Hepatocyte (in vitro differentiated cells): ENCODE data around the gene DDX10. TPM values are rescaled to one million over a fixed set of nuclear protein-coding genes. Genes with fewer than 3 reads are reported as not detected.

Source experiments
- DNase-seq: peaks from one replicate; pipeline ENCODE4 v3.0.0-alpha.2; 2016; ENCODE audit warnings: low spot score
- H2AFZ ChIP-seq: fragments of 200-600 bp; sonication (generic); 2 replicates; pipeline ENCODE4 v1.6.0; 2016; ENCODE audit warnings: antibody characterized with exemption, mild to moderate bottlenecking
- H3K27ac ChIP-seq: fragments of 200-600 bp; sonication (generic); 2 replicates; pipeline ENCODE4 v1.5.1; 2016; ENCODE audit warnings: mild to moderate bottlenecking
- H3K27me3 ChIP-seq: fragments of 200-600 bp; sonication (generic); 2 replicates; pipeline ENCODE4 v1.6.1; 2016
- H3K36me3 ChIP-seq: fragments of 200-600 bp; sonication (generic); replicated peaks from 2 replicates; pipeline ENCODE4 v1.5.1; 2016; ENCODE audit warnings: low read depth; ENCODE audit not compliant: insufficient read depth
- H3K4me1 ChIP-seq: fragments of 200-600 bp; sonication (generic); 2 replicates; pipeline ENCODE4 v1.5.1; 2016; ENCODE audit warnings: mild to moderate bottlenecking, moderate library complexity; ENCODE audit not compliant: insufficient read depth
- H3K4me2 ChIP-seq: fragments of 200-600 bp; sonication (generic); 2 replicates; pipeline ENCODE4 v1.6.0; 2016
- H3K4me3 ChIP-seq: fragments of 200-600 bp; sonication (generic); 2 replicates; pipeline ENCODE4 v1.5.1; 2016; ENCODE audit warnings: mild to moderate bottlenecking
- H3K79me2 ChIP-seq: fragments of 200-600 bp; sonication (generic); 2 replicates; pipeline ENCODE4 v1.6.0; 2017; ENCODE audit warnings: mild to moderate bottlenecking
- H3K9me2 ChIP-seq: fragments of 200-600 bp; sonication (generic); replicated peaks from 2 replicates; pipeline ENCODE4 v1.6.0; 2017; ENCODE audit warnings: mild to moderate bottlenecking; ENCODE audit not compliant: insufficient read depth
- H3K9me3 ChIP-seq: fragments of 200-600 bp; sonication (generic); 2 replicates; pipeline ENCODE4 v1.5.1; 2016; ENCODE audit warnings: low read depth, mild to moderate bottlenecking
- H4K20me1 ChIP-seq: fragments of 200-600 bp; sonication (generic); 2 replicates; pipeline ENCODE4 v1.6.0; 2016; ENCODE audit warnings: mild to moderate bottlenecking; ENCODE audit not compliant: insufficient read depth, poor library complexity, severe bottlenecking
- CTCF ChIP-seq: fragments of 200-600 bp; sonication (generic); IDR thresholded peaks from 2 replicates; pipeline ENCODE4 v1.5.1; 2016; ENCODE audit warnings: antibody characterized with exemption, mild to moderate bottlenecking; ENCODE audit not compliant: poor library complexity
- EZH2 ChIP-seq: fragments of 200-600 bp; sonication (generic); IDR thresholded peaks from 2 replicates; pipeline ENCODE4 v1.6.1; 2016; ENCODE audit warnings: antibody characterized with exemption, mild to moderate bottlenecking, borderline replicate concordance
- EZH2phosphoT487 ChIP-seq: fragments of 200-600 bp; sonication (generic); IDR thresholded peaks from one replicate; pipeline ENCODE4 v1.6.1; 2018; ENCODE audit warnings: antibody characterized with exemption, mild to moderate bottlenecking, low read depth, moderate library complexity; ENCODE audit not compliant: unreplicated experiment, severe bottlenecking
- WGBS: methylation state at CpG from one replicate; pipeline ENCODE4 v1.1.6; 2016; ENCODE audit warnings: low lambda C conversion rate; ENCODE audit errors: missing lambda C conversion rate; 5-methylcytosine and 5-hydroxymethylcytosine counted together
- polyA plus RNA-seq: library from polyadenylated mRNA; unstranded; fragments of >200 nt; fragmentation: Nextera tagmentation; extraction: Ambion mirVana; gene quantifications from 2 replicates; pipeline ENCODE4 v1.2.1, GENCODE V29; 2016
- total RNA-seq: library from RNA; depleted of rRNA; stranded (reverse); fragments of >200 nt; gene quantifications from 2 replicates; pipeline ENCODE4 v1.2.3, GENCODE V29; 2014

DDX10 gene
- total and polyA plus RNA-seq, 2 experiments from 2014 or later, result 9.6 to 13.9 TPM

GRCh38 chr11:108666373-108666772, 1.5 kb downstream of the DDX10 start:
- peaks cover 58% of the 10 kb centered on the region for H3K79me2 ChIP-seq
- H3K9me3 ChIP-seq, result no peaks in the 10 kb centered on the region
- peak overlapping the region; percentile 88 for H3K4me2 ChIP-seq
- no peaks in the 10 kb centered on the region for H3K27me3 ChIP-seq
- WGBS, result 92% methylated on average over 7 of the region's 7 CpGs
- H3K4me1 ChIP-seq, result peaks cover 6% of the 10 kb centered on the region
- H3K36me3 ChIP-seq, result no peaks in the 10 kb centered on the region
- H3K9me2 ChIP-seq, result no peaks in the 10 kb centered on the region
- H3K4me3 ChIP-seq, result no peak overlapping the region
- H3K27ac ChIP-seq, result no peak overlapping the region
- no peak for DNase-seq
- no peaks in the 10 kb centered on the region for H4K20me1 ChIP-seq
- no peak for TF ChIP-seq EZH2phosphoT487
- TF ChIP-seq EZH2, result no peak
- TF ChIP-seq CTCF, result no peak
- H2AFZ ChIP-seq, result no peak overlapping the region

- no peak for DNase-seq
- TF ChIP-seq EZH2phosphoT487, result no peak
- no peak for TF ChIP-seq EZH2
- TF ChIP-seq CTCF, result no peak
Observed at GRCh38 chr11:108669286-108669685, 4.4 kb downstream of the DDX10 start.

GRCh38 chr11:108669711-108670110, 4.8 kb downstream of the DDX10 start:
- no peaks in the 10 kb centered on the region for H3K9me3 ChIP-seq
- no peak overlapping the region for H2AFZ ChIP-seq
- peak; percentile 41 for DNase-seq
- H4K20me1 ChIP-seq, result peaks cover 7% of the 10 kb centered on the region
- H3K27me3 ChIP-seq, result no peaks in the 10 kb centered on the region
- peak overlapping the region; percentile 24 for H3K4me2 ChIP-seq
- WGBS, result 91% methylated on average over 7 of the region's 7 CpGs
- H3K79me2 ChIP-seq, result peaks cover 68% of the 10 kb centered on the region
- TF ChIP-seq EZH2 (no peak), EZH2phosphoT487 (no peak), CTCF (no peak)
- no peak overlapping the region for H3K4me3 ChIP-seq
- H3K4me1 ChIP-seq, result peaks cover 18% of the 10 kb centered on the region
- H3K36me3 ChIP-seq, result no peaks in the 10 kb centered on the region
- H3K9me2 ChIP-seq, result no peaks in the 10 kb centered on the region
- H3K27ac ChIP-seq, result peak overlapping the region; percentile 52

More at GRCh38 chr11:108669286-108669685, 4.4 kb downstream of the DDX10 start:
- peaks cover 18% of the 10 kb centered on the region for H3K4me1 ChIP-seq
- H3K27me3 ChIP-seq, result no peaks in the 10 kb centered on the region
- H4K20me1 ChIP-seq, result peaks cover 7% of the 10 kb centered on the region
- peak overlapping the region; percentile 31 for H3K27ac ChIP-seq
- H3K9me2 ChIP-seq, result no peaks in the 10 kb centered on the region
- no peaks in the 10 kb centered on the region for H3K9me3 ChIP-seq
- peaks cover 68% of the 10 kb centered on the region for H3K79me2 ChIP-seq
- no peak overlapping the region for H3K4me2 ChIP-seq
- no peak overlapping the region for H2AFZ ChIP-seq
- no peak overlapping the region for H3K4me3 ChIP-seq
- WGBS, result 92% methylated on average over 2 of the region's 2 CpGs
- H3K36me3 ChIP-seq, result no peaks in the 10 kb centered on the region

- peaks cover 18% of the 10 kb centered on the region for H3K4me1 ChIP-seq
Observed at GRCh38 chr11:108670451-108670850, 5.6 kb downstream of the DDX10 start.

More at GRCh38 chr11:108670451-108670850, 5.6 kb downstream of the DDX10 start:
- H4K20me1 ChIP-seq, result peaks cover 7% of the 10 kb centered on the region
- peak overlapping the region; percentile 24 for H3K4me2 ChIP-seq
- no peaks in the 10 kb centered on the region for H3K9me2 ChIP-seq
- no peak for DNase-seq
- TF ChIP-seq EZH2 (no peak), CTCF (no peak), EZH2phosphoT487 (no peak)
- H3K27me3 ChIP-seq, result no peaks in the 10 kb centered on the region
- WGBS, result 95% methylated on average over 4 of the region's 4 CpGs
- no peak overlapping the region for H2AFZ ChIP-seq
- no peak overlapping the region for H3K4me3 ChIP-seq
- H3K27ac ChIP-seq, result peak overlapping the region; percentile 52
- H3K79me2 ChIP-seq, result peaks cover 64% of the 10 kb centered on the region
- no peaks in the 10 kb centered on the region for H3K36me3 ChIP-seq
- H3K9me3 ChIP-seq, result no peaks in the 10 kb centered on the region
